Body of pancreas (tissue), 4 donors: ENCODE data around the gene LRRTM3.

Source experiments
- POLR2A ChIP-seq, 3 donors: fragments of 450-650 bp; IDR thresholded peaks; one replicate each; pipeline ENCODE4 v1.6.1; 2016; ENCODE audit warnings: antibody characterized with exemption in 3 of 3, mild to moderate bottlenecking in 2 of 3
- TF ChIP-seq, protein P1 (sequence below), 7 experiments: fragments of 450-650 bp in 4 of 7; fragments of 200-600 bp in 3 of 7; sonication (generic) in 3 of 7; IDR thresholded peaks; one replicate each; pipeline ENCODE4 v1.5.1; 2016 to 2019; ENCODE audit warnings: antibody characterized with exemption in 7 of 7

DNA sequence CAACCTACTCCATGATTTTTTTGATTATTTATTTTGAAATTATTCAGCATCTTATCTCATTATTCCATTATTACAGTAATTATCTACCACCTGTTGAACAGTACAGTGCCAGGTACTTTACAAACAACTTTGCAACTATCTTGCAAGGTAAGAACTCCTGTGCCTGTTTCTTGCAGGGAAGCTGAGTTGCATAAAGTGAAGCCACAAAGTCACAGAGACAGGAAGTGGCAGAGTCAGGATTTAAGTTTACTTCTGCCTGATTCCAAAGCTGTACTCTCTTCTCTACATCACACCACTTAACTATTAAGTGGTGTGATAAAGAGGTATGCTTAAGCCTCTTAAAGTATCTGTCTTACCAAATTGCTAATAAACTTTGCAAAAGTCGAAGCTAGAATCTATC, 80.1 kb downstream of the LRRTM3 start:
- no peak for TF ChIP-seq POLR2A (IDR thresholded peaks at IDR 0.05)
- TF ChIP-seq, protein P1, sequence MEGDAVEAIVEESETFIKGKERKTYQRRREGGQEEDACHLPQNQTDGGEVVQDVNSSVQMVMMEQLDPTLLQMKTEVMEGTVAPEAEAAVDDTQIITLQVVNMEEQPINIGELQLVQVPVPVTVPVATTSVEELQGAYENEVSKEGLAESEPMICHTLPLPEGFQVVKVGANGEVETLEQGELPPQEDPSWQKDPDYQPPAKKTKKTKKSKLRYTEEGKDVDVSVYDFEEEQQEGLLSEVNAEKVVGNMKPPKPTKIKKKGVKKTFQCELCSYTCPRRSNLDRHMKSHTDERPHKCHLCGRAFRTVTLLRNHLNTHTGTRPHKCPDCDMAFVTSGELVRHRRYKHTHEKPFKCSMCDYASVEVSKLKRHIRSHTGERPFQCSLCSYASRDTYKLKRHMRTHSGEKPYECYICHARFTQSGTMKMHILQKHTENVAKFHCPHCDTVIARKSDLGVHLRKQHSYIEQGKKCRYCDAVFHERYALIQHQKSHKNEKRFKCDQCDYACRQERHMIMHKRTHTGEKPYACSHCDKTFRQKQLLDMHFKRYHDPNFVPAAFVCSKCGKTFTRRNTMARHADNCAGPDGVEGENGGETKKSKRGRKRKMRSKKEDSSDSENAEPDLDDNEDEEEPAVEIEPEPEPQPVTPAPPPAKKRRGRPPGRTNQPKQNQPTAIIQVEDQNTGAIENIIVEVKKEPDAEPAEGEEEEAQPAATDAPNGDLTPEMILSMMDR (IDR thresholded peaks at IDR 0.05), result no peak
